Measurements from ENCODE around the gene KDM3B.
"Not testable (repeated sequence)": the region's sequence is repeated elsewhere in the genome, so short reads cannot be mapped to it uniquely, and the experiment has no call there.

Gene KDM3B

DNA sequence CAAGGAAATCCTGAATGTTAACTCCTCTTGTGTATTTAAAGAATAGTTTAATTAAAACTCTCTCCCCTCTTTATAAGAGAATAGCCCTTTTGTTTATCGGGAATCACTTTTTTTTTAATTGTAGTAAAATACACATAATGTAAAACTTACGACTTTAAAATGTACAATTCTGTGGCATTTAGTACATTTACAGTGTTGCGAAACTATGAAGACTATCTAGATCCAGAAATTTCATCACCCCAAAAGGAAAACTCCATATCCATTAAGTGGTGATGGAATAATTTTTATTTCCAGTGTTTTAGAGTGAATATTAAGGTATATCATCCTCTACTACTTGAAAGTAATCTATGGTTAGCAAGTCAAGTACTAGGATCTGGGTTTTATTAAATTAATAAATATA is 36.8 kb downstream of the KDM3B start:
- DNase-seq (ENCODE audit: low read depth), result no peak

DNA sequence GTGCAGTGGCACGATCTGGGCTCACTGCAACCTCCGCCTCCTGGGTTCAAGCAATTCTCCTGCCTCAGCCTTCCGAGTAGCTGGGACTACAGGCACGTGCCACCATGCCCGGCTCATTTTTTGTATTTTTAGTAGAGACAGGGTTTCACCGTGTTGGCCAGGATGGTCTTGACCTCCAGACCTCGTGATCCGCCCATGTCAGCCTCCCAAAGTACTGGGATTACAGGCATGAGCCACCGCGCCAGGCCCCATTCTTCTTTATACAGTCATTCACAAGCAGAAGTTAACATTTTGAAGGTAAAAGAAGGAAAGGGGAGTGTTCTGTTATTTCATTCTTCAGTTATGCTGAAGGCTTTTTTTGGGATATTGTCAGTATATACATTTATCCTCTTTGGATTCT is 37.4 kb downstream of the KDM3B start:
- not testable (repeated sequence) for DNase-seq (ENCODE audit: low read depth)

DNA sequence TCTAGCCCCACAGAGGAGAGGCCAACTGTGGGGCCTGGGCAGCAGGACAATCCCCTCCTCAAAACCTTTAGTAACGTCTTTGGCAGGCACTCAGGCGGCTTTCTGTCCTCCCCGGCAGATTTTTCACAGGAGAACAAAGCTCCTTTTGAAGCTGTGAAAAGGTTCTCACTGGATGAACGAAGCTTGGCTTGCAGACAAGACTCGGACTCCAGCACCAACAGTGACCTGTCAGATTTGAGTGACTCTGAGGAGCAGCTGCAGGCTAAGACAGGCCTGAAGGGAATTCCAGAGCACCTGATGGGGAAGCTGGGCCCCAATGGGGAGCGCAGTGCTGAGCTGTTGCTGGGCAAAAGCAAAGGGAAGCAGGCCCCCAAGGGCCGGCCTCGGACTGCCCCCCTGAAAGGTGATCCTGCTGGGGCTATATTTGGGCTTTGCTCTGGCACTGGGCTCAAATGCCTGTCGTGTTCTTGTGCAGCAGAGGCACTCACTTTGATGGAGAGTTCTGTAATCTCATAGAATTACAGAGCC is 39.4 kb downstream of the KDM3B start:
- no peak for DNase-seq (ENCODE audit: low read depth)

DNA sequence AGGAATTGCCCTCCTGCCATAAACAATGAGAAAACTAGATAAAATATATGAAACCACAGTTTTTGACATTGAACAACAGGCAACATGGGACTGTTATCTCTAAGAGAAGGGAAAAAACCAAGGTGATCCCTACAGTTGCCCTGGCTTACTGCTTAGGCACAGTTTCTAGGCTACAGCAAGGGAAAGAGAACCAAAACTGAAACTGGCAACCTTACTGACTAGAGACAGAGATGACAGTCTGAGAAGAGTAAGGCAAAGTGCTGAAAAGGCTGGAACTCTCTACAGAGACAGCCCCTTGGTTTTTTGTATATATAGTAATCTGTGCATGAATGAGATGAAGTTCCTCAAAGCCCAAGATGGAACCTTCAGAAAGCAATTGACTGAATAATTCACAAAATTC is 50.2 kb downstream of the KDM3B start:
- no peak for DNase-seq (ENCODE audit: low read depth)

DNA sequence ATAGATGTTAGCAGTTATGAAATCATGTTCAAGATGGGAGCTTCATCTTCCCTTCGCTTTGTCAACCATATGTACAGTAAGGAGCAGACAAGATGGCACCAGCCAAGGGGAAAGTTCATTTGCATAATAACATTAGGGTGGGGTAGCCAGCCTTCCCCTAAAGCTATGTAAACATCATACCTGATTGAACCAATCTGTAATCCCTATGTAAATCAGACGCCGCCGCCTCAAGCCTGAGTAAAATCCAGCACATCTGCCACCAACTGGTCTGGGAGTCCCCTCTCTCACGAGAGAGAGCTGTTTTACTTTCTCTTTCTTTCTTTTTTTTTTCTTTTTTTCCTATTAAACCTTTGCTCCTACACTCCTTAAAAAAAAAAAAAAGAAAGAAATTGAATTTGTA is 55.5 kb downstream of the KDM3B start:
- DNase-seq (ENCODE audit: low read depth), result no peak

DNA sequence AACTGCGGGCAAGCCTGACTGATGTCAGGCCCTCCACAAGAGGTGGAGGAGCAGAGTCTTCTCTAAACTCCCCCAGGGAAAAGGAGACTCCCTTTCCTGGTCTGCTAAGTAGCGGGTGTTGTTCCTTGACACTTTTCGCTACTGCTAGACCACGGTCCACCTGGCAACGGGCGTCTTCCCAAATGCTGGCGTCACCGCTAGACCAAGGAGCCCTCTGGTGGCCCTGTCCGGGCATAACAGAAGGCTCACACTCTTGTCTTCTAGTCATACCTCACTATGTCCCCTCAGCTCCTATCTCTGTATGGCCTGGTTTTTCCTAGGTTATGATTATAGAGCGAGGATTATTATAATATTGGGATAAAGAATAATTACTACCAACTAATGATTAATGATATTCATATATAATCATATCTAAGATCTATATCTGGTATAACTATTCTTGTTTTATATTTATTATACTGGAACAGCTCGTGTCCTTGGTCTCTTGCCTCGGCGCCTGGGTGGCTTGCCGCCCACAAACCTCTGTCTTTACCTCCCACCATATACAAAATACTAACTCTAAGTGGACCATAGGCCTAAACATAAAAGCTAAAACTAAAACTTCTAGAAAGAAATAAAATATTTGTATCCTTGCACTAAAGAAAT is 58.6 kb downstream of the KDM3B start:
- peak; percentile 3 for DNase-seq (ENCODE audit: low read depth)

DNA sequence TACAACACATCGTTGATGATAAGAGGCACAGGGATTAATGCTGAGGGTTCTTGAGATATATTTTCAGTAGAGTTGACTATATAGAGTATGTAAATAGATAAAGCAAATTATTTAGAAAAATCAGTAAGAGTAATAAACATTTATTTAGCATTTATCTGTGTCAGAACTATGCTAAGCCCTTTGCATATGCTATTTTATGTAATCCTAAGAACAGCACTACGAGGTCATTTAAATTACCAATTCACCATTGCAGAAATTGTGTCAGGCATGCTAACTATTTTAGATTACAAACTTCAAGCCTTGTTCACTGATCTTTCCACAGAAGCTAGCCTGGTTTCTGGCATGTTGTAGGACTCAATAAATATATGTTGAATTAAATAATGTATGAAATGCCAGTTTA is 66.0 kb downstream of the KDM3B start:
- no peak for DNase-seq (ENCODE audit: low read depth)

DNA sequence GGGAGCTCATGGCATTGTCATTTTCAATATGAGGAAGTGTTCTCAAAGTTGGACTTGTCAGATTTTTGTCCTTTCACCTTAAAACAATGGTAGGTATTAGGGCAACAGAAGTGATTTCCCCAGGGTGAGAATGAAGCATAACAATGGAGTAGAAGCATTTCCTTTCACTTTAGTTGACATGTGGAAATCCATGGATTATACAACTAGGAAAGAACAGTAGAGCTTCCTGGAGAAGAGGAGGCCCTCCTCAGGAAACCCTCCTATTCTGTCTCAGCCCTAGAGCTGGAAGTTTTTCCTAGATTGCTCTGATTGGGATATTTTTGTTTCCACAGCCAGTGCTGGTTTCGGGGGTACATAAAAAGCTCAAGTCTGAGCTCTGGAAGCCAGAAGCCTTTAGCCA is 72.6 kb downstream of the KDM3B start:
- no peak for DNase-seq (ENCODE audit: low read depth)

DNA sequence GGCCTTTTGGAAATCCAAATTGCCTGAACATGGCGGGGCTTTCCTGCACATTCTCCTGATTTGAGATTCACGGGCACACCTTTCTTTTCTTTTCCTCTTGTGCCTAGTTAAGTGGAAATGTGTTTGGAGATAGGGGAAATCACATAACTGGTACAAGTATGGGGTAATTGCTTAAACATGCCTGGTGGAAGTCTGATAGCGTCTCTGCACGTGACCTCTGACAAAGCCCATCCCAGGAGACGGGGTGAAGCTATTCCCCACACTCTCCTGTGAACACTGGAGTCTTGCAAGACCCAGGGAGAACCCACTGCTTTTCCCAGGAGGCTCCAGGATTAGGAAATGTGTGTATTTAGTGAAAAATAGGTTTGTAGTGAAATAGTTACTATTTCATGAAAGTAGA is 83.5 kb downstream of the KDM3B start:
- DNase-seq (ENCODE audit: low read depth), result no peak

DNA sequence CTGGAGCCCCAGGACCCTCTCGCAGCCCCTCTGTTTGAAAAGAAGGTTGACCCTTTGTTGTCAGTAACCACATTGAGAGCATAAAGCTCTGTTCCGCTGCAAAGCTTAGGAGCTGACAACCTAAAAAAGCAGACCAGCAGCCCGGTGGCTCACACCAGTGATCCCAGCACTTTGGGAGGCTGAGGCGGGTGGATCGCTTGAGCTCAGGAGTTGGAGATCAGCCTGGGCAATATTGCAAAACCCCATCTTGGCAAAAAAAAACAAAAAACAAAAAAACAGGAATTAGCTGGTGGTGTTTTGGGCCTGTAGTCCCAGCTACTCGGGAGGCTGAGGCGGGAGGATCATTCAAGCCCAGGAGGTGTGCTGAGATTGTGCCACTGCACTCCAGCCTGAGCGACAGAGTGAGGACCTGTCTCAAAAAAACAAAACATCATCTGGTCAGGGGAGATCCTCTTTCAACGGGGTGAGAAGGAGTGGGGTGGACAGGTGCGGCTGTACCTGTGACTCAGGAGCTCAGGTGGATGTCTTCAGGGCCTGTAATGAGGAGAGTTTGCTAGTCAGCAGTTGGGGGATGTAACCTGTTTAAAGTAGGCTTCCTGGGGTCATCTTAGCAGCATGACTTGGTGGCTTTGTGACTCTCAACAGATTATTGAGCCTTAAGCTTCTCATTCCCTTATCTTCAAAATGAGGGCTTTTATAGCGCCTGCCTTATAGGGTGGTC is 85.7 kb downstream of the KDM3B start:
- no peak for DNase-seq (ENCODE audit: low read depth)

DNA sequence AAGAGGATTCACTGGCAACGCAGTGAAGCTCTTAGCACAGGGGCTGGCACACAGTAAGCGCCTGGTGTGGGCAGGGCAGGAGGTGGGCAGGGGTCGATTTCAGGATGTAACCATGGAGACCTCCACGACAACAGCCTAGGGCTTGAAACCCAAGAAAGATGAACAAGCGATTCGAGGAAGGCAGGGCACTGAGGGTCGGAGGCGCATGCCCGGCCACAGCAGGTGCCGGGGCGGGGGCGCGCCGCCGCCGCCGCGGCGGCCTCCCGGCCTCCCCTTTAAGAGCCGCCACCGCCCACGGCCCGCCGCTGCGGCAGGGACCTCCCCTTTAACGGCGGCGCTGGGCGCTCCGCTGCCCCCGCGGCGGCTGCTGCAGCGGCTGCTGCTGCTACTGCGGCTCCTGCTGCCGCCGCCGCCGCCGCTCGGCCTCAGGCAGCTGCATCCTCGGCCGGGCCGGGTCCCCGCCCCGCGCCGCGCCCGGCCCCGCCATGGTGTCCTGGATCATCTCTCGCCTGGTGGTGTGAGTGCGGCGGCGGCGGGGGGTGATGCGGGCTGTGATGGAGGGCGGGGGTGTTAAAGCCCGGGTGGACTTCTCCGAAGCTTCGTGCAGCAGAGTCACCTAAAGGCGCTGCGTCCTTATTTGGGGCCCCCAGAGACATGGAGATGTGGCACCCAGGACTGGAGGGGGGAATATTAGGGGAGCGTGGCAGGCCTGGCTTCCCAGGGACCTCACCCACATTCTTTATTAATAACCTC is 86.4 kb downstream of the KDM3B start, which contains the start of gene REEP2:
Gene REEP2, plus strand, starts transcription at position 334 of the 753 bp plus-strand sequence. Its CDS starts 152 bp downstream, at position 486.
- peak; percentile 36 for DNase-seq (ENCODE audit: low read depth)

DNA sequence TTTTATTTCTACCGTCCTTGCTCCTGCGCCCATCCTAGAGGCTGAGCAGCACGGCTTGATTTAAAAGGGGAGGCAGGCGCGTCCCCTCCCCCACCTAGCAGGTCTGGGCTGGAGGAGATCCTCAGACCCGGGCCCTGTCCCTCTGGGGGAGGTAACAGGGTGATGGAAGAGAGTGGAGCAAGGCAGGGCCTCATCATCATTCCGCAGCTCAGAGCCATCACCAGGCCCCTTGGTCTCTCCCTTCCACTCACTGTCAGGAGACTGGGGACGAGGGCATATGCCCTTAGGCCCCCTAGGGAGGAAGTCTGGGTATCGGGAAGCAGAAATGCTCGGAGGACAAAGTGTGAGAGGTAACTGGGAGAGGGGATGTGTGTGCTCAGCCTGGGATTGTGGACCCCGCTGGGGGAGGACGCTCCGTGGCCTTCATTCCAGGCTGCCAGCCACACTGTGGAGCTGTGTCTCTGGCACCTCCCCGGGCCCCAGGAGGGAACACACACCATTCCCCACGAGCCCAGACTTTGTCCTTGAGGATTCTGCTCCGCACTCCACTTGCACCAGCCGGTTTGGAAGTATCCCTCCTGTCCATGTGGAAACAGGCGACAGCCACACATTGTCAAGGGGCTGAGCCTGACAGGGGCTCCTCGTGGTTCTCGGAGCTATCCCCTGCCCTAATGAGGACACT is 87.1 kb downstream of the KDM3B start:
- DNase-seq (ENCODE audit: low read depth), result no peak

DNA sequence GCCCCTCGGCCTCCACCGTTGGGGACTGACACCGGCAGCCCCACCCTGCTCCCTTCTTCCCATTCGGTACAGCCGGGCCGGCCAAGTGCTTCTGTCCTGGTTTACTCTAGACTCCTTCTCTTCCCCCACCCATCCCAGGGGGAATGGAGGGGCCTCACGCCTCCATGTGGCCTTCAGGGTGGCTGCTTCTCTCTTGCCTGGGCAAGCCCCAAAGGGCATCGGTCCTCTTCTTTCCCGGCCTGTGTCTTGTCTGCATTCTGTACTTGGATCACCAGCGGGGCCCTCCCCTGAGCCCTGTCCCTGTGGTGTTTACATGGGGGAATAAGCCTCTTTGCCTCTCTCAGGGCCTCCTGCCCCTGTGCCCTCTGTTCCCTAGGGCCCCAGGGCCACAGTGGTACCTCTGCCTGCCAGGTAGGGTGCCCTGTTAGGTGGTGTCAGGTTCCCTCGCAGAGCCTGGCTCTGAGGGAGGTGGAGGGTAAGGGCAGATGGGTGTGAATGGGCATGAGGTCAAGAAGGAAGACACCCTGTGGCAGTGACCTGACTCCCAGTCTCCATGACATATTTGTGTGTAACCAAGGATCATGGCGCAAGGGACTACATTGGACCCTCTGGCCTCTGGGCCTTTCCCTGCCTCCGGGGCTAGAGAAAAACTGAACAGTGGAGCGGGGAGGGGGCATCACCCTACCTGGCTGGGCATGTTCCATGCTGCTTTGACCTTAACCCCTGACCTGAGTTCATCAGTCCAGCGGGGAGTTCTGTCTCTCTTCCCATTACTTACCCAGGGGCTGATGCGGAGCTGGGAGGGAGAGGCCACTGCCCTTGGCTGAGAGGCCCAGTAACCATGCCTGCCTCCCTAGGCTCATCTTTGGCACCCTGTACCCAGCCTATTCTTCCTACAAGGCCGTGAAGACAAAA is 87.9 kb downstream of the KDM3B start:
- no peak for DNase-seq (ENCODE audit: low read depth)

DNA sequence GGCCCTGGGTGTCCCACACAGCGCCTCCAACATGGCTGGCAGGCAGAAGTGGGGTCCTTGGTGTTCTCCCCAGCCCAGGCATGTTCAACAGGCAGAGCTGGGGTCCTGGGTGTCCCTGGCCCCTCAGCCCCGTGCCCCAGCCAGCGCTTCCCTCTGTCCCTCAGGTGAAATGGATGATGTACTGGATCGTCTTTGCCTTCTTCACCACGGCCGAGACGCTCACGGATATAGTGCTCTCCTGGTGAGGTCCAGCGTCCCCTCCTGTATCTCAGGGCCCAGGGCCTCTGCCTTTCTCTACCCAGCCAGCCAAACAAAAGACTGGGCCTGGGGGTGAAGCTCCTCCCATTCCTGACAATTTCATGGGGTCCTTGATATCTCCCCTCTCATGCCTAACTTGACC is 88.7 kb downstream of the KDM3B start:
- no peak for DNase-seq (ENCODE audit: low read depth)

DNA sequence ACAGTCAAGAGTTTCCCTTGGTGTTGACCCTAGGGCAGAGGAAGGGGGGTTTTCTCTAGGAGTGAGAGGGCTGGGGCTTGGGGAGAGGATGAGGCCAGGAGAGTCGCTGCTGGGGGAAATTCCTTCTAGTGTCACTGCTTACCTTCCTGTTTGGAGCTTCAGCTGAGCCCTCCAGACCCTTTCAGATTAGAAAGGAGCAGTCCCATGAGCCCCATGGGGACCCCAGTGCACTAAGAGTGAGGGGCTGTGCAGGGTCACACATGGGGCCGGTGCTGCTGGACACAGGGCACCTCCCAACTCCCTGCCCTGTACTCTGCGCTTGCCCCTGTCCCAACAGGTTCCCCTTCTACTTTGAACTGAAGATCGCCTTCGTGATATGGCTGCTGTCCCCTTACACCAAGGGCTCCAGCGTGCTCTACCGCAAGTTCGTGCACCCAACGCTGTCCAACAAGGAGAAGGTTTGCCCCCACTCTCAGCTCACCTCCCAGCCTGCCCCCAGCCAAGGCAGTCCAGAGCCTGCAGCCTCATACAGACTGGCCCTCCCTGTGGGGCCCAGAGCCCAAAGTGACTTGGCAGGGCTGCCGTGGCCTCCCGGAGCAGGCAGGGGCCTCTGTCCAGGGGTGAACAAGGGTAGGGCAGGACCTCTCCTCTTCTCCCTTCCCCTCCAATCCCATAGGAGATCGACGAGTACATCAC is 91.7 kb downstream of the KDM3B start:
- DNase-seq (ENCODE audit: low read depth), result no peak

DNA sequence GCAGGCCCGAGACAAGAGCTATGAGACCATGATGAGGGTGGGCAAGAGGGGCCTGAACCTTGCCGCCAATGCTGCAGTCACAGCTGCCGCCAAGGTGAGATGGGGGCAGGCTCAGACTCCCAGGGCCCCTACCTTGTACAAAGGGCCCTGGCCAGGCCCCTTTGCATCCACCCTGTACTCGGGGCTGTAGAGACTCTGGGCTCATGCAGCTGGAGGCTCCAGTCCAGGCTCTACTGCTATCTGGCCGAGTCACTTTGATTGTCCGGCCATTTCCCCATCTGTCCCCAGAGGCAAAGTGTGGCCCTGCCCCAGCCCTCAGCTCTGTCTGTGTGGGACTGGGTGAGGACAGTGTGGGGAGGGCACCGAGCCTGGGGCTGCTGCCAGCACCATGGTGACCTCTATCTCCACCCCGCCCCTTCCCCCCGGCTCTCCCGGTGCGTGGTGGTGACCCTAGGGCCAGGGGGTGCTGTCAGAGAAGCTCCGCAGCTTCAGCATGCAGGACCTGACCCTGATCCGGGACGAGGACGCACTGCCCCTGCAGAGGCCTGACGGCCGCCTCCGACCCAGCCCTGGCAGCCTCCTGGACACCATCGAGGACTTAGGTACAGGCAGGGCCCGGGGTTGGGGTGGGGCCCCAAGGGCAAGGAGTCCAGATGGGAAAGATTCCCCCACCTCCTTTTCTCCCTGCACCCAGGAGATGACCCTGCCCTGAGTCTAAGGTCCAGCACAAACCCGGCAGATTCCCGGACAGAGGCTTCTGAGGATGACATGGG is 92.5 kb downstream of the KDM3B start:
- DNase-seq (ENCODE audit: low read depth), result no peak

DNA sequence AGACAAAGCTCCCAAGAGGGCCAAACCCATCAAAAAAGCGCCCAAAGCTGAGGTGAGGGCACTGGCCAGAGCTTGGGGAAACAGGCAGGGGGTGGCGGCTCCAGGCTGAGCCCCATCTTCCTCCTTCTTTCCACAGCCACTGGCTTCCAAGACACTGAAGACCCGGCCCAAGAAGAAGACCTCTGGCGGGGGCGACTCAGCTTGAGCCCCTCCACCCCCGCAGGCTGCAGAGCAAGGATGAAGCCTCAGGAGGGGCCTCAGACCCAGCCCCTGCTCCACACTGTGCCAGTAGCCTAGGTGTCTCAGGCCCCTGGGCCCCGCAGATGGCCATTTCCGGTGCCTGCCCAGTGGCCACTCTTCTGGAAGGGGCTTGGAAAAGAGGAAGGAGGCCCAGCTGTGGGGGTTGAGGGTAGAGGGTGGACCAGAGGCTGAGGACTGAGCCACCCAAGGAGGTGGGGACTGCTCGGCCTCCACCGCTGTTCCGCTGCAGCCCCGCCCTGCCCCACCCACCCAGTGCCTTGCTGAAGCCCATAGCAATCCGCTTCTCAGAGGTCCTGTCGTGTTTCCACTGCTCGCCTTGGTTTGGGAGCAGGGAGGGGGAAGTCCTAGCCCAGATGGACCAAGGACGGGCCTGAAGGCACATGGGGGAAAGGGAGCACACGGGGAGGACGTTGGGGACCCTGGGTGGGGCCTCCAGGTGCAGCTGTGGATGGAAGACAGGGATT is 93.2 kb downstream of the KDM3B start:
- no peak for DNase-seq (ENCODE audit: low read depth)

DNA sequence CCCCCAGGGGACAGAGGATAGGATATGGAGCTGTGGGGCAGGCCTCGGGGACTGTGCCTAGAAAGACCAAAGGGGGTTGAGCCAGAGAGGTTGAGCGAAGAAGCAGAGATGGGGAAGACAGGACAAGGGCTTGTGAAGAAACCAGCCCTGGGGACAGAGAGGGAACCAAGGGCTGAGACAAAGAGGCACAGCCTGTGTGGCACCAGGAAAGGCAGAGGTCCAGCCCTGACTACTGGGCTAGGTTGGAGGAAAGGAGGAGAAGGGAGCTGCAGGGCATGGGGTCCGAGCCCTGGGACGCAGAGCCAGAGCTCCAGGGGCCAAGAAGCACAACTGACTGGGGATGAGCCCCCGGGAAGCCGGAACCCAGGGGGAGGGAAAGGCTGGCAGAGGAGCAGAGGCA is 95.6 kb downstream of the KDM3B start:
- no peak for DNase-seq (ENCODE audit: low read depth)
